IMR-90 (cell line): Measurements from ENCODE around the gene LRRC75B. TPM values are rescaled to one million over a fixed set of nuclear protein-coding genes. Genes with fewer than 3 reads are reported as not detected.

Experiments
- ATAC-seq: fragments of 200-7000 bp; cut with Tn5 transposase; 2 replicates; pipeline ENCODE4 v1.9.1; 2020; ENCODE audit warnings: low read depth, mild to moderate bottlenecking, moderate library complexity
- BruUV-seq: library from RNA; stranded (reverse); fragments of 400-500 nt; replicated peaks from 2 replicates; lab custom pipeline; 2021; lab: Mats Ljungman, UMichigan
- CTCF ChIA-PET: fragments of 300-600 bp; formaldehyde crosslinking; extraction: SDS; loops from one replicate; lab custom pipeline; 2021; ENCODE audit warnings: antibody characterized with exemption; lab: Yijun Ruan, JAX
- POLR2A ChIA-PET: fragments of 300-600 bp; sonication (Branson Sonifier 250); formaldehyde crosslinking; loops from one replicate; lab custom pipeline; 2022; ENCODE audit warnings: antibody characterized with exemption; ENCODE audit not compliant: unreplicated experiment; lab: Charles Lee
- DNase-seq: peaks from one replicate; pipeline ENCODE4 v3.0.0; 2013
- H2AFZ ChIP-seq: replicated peaks from 2 replicates; pipeline ENCODE3; 2013; ENCODE audit warnings: low read length, mild to moderate bottlenecking; ENCODE audit not compliant: poor library complexity
- H2AK5ac ChIP-seq: 2 replicates; pipeline ENCODE4 v1.6.1; 2013; ENCODE audit warnings: low read depth, low read length, inconsistent platforms
- H2AK9ac ChIP-seq: replicated peaks from 2 replicates; pipeline ENCODE3; 2013; ENCODE audit warnings: mild to moderate bottlenecking, low read depth, low read length, moderate library complexity; ENCODE audit not compliant: poor library complexity
- H2BK120ac ChIP-seq: 2 replicates; pipeline ENCODE4 v1.6.1; 2013; ENCODE audit warnings: low read depth, low read length, inconsistent platforms
- H2BK15ac ChIP-seq: 3 replicates; pipeline ENCODE4 v1.6.1; 2013; ENCODE audit warnings: low read depth, low read length, inconsistent platforms
- H2BK20ac ChIP-seq: 2 replicates; pipeline ENCODE4 v1.6.1; 2013; ENCODE audit warnings: low read depth, mild to moderate bottlenecking, inconsistent platforms, low read length, moderate library complexity
- H2BK5ac ChIP-seq: 2 replicates; pipeline ENCODE4 v1.6.1; 2013; ENCODE audit warnings: mild to moderate bottlenecking, low read depth, low read length, inconsistent platforms; ENCODE audit not compliant: poor library complexity, severe bottlenecking
- H3K14ac ChIP-seq: replicated peaks from 2 replicates; pipeline ENCODE4 v1.6.1; 2013; ENCODE audit warnings: low read depth, low read length, inconsistent platforms
- H3K18ac ChIP-seq: 2 replicates; pipeline ENCODE4 v1.6.1; 2013; ENCODE audit warnings: low read depth, low read length, control low read depth
- H3K23ac ChIP-seq: 2 replicates; pipeline ENCODE4 v1.6.1; 2013; ENCODE audit warnings: low read depth, low read length, inconsistent platforms
- H3K27ac ChIP-seq: 2 replicates; pipeline ENCODE4 v1.5.1; 2013; ENCODE audit warnings: mild to moderate bottlenecking, control low read depth, low read length; ENCODE audit not compliant: insufficient read depth
- H3K27me3 ChIP-seq: 2 replicates; pipeline ENCODE4 v1.6.1; 2013; ENCODE audit warnings: low read length; ENCODE audit not compliant: control insufficient read depth, insufficient read depth
- H3K36me3 ChIP-seq: 2 replicates; pipeline ENCODE4 v1.6.1; 2013; ENCODE audit warnings: low read length, mixed read lengths; ENCODE audit not compliant: control insufficient read depth, insufficient read depth
- H3K4ac ChIP-seq: 2 replicates; pipeline ENCODE4 v1.6.1; 2013; ENCODE audit warnings: low read depth, low read length, inconsistent platforms
- H3K4me1 ChIP-seq: 2 replicates; pipeline ENCODE4 v1.6.1; 2013; ENCODE audit warnings: low read length, mixed read lengths; ENCODE audit not compliant: control insufficient read depth, insufficient read depth
- H3K4me2 ChIP-seq: 2 replicates; pipeline ENCODE4 v1.6.1; 2013; ENCODE audit warnings: low read depth, mild to moderate bottlenecking, control low read depth, low read length, moderate library complexity
- H3K4me3 ChIP-seq: 2 replicates; pipeline ENCODE4 v1.5.1; 2013; ENCODE audit warnings: low read depth, mild to moderate bottlenecking, control low read depth, low read length, moderate library complexity; ENCODE audit not compliant: insufficient read depth
- H3K56ac ChIP-seq: 2 replicates; pipeline ENCODE4 v1.6.1; 2013; ENCODE audit warnings: low read length, inconsistent platforms; ENCODE audit not compliant: insufficient read depth; ENCODE audit errors: extremely low read depth
- H3K79me1 ChIP-seq, 2 experiments: 2 replicates each; pipeline ENCODE4 v1.6.1; 2013; ENCODE audit warnings: low read length in 2 of 2, inconsistent platforms in 1 of 2, low read depth in 1 of 2
- H3K9ac ChIP-seq: 2 replicates; pipeline ENCODE4 v1.6.1; 2013; ENCODE audit warnings: low read depth, low read length, control low read depth
- H3K9me1 ChIP-seq: 2 replicates; pipeline ENCODE4 v1.6.1; 2013; ENCODE audit warnings: low read length, inconsistent platforms; ENCODE audit not compliant: insufficient read depth
- H3K9me3 ChIP-seq: 2 replicates; pipeline ENCODE4 v1.6.1; 2013; ENCODE audit warnings: low read length; ENCODE audit not compliant: control insufficient read depth, insufficient read depth
- H4K20me1 ChIP-seq: 2 replicates; pipeline ENCODE4 v1.6.1; 2013; ENCODE audit warnings: low read length, inconsistent platforms; ENCODE audit not compliant: insufficient read depth
- H4K5ac ChIP-seq: 2 replicates; pipeline ENCODE4 v1.6.1; 2013; ENCODE audit warnings: mild to moderate bottlenecking, low read depth, low read length, control low read depth
- H4K8ac ChIP-seq, 2 experiments: 2 replicates each; pipeline ENCODE4 v1.6.1; 2013; ENCODE audit warnings: low read depth in 2 of 2, low read length in 2 of 2, control low read depth in 1 of 2, inconsistent platforms in 1 of 2
- H4K91ac ChIP-seq: 2 replicates; pipeline ENCODE4 v1.6.1; 2013; ENCODE audit warnings: low read depth, low read length, inconsistent platforms; ENCODE audit not compliant: insufficient read depth
- BHLHE40 ChIP-seq: fragments of 150-350 bp; IDR thresholded peaks from 2 replicates; pipeline ENCODE4 v1.6.1; 2016; ENCODE audit warnings: mild to moderate bottlenecking, low read depth, low read length
- CEBPB ChIP-seq: IDR thresholded peaks from 2 replicates; pipeline ENCODE4 v1.6.1; 2012; ENCODE audit warnings: low read depth, low read length, improper control_type of control experiment
- CTCF ChIP-seq: conservative IDR thresholded peaks from 2 replicates; pipeline ENCODE4 v1.5.1; 2012; ENCODE audit warnings: mild to moderate bottlenecking, low read depth, low read length, improper control_type of control experiment
- FOS ChIP-seq: fragments of 150-350 bp; IDR thresholded peaks from 2 replicates; pipeline ENCODE4 v1.6.1; 2016; ENCODE audit warnings: low read depth, low read length
- MAFK ChIP-seq: IDR thresholded peaks from 2 replicates; pipeline ENCODE4 v1.6.1; 2012; ENCODE audit warnings: low read depth, low read length, improper control_type of control experiment
- MXI1 ChIP-seq: IDR thresholded peaks from 2 replicates; pipeline ENCODE4 v1.6.1; 2012; ENCODE audit warnings: low read depth, mild to moderate bottlenecking, low read length, moderate library complexity, borderline replicate concordance
- NFE2L2 ChIP-seq: fragments of 150-350 bp; IDR thresholded peaks from 2 replicates; pipeline ENCODE4 v1.6.1; 2016; ENCODE audit warnings: low read depth, mild to moderate bottlenecking, low read length
- POLR2A ChIP-seq: IDR thresholded peaks from 2 replicates; pipeline ENCODE4 v1.6.1; 2012; ENCODE audit warnings: mild to moderate bottlenecking, low read depth, low read length
- RAD21 ChIP-seq: IDR thresholded peaks from 2 replicates; pipeline ENCODE4 v1.6.1; 2012; ENCODE audit warnings: low read length, improper control_type of control experiment
- RCOR1 ChIP-seq: IDR thresholded peaks from 2 replicates; pipeline ENCODE4 v1.6.1; 2012; ENCODE audit warnings: mild to moderate bottlenecking, low read length, improper control_type of control experiment; ENCODE audit not compliant: insufficient replicate concordance
- SMC3 ChIP-seq: fragments of 150-350 bp; IDR thresholded peaks from 2 replicates; pipeline ENCODE4 v1.6.1; 2016; ENCODE audit warnings: low read depth, mild to moderate bottlenecking, antibody characterized with exemption, low read length, moderate library complexity
- WGBS, 2 experiments: methylation state at CpG; one replicate each; pipeline versions ENCODE4 v1.1.5 to v1.1.7; 2013; ENCODE audit warnings: missing lambda C conversion rate in 2 of 2; ENCODE audit not compliant: insufficient read length in 1 of 2; ENCODE audit errors: extremely low coverage in 2 of 2; 5-methylcytosine and 5-hydroxymethylcytosine counted together
- dilution Hi-C: fragments of 300-500 bp; cut with HindIII; formaldehyde crosslinking; loops from one replicate; pipeline ENCODE4 v1.14.3; 2018; ENCODE audit warnings: low sequenced_read_pairs; ENCODE audit not compliant: unreplicated experiment
- in situ Hi-C: fragments of 300-500 bp; cut with MboI; formaldehyde crosslinking; loops from 3 replicates; pipeline ENCODE4 v1.14.3; 2019; ENCODE audit warnings: low sequenced_read_pairs, inconsistent platforms, mixed read lengths
- intact Hi-C: fragments of 100-400 bp; cut with micrococcal nuclease; formaldehyde crosslinking; loops from 2 replicates; pipeline ENCODE4 v1.10.0; 2022
- polyA plus RNA-seq, 3 experiments: library from polyadenylated mRNA; depleted of rRNA; stranded (reverse); fragments of >200 nt; gene quantifications; 2 replicates each; pipeline ENCODE4 v1.2.3, GENCODE V29; 2012; ENCODE audit warnings: low replicate concordance in 1 of 3
- total RNA-seq: library from RNA; depleted of rRNA; stranded (reverse); fragments of >200 nt; gene quantifications from 2 replicates; pipeline ENCODE4 v1.2.3, GENCODE V29; 2012

Gene LRRC75B
- total and polyA plus RNA-seq, 2 of the 4 experiments (the other 2 are of a cell fraction) = 1.6 to 10.7 TPM

- Histone ChIP-seq H3K18ac (no peak overlapping the region), H3K9me3 (no peaks in the 10 kb centered on the region), H4K91ac (no peak overlapping the region), H3K9ac (no peak overlapping the region), H3K79me1 (peaks cover 0 to 8% of the 10 kb centered on the region in 2 experiments; a peak in 2 of 4 replicates), H2AFZ (no peak overlapping the region), H3K4me3 (no peak overlapping the region), H3K14ac (no peak overlapping the region), H2BK15ac (no peak overlapping the region), H3K4ac (no peak overlapping the region), H2AK5ac (no peak overlapping the region), H2AK9ac (no peak overlapping the region), H2BK20ac (no peak overlapping the region), H3K56ac (no peak overlapping the region), H4K8ac (no peak overlapping the region), H3K27me3 (no peaks in the 10 kb centered on the region), H3K23ac (no peak overlapping the region), H2BK120ac (no peak overlapping the region), H4K5ac (no peak overlapping the region), H3K4me1 (peaks cover 9% of the 10 kb centered on the region; the same call in 1 of the 2 replicates), H3K4me2 (no peak overlapping the region), H3K27ac (no peak overlapping the region), H3K9me1 (peaks cover 13% of the 10 kb centered on the region), H2BK5ac (no peak overlapping the region), H4K20me1 (no peaks in the 10 kb centered on the region), H3K36me3 (peaks cover 27% of the 10 kb centered on the region; the same call in 1 of the 2 replicates)
- dilution Hi-C loops (no loop called here), intact Hi-C loops (no loop called here), in situ Hi-C loops (no loop called here)
- ATAC-seq (no peak), DNase-seq (no peak)
- TF ChIP-seq RAD21 = no peak
- no peak for TF ChIP-seq FOS
- TF ChIP-seq SMC3 = no peak
- no peak for TF ChIP-seq MXI1
- TF ChIP-seq POLR2A = no peak
- no peak for TF ChIP-seq MAFK
- no peak for TF ChIP-seq CTCF
- TF ChIP-seq CEBPB = no peak
- no peak for TF ChIP-seq BHLHE40
- TF ChIP-seq RCOR1 = no peak
- TF ChIP-seq NFE2L2 = no peak
- POLR2A ChIA-PET = no interaction called here
- BruUV-seq = no TSS peak
- 70% methylated on average over 2 of the region's 13 CpGs; no CpG with 5 or more reads in 1 of the 2 experiments for WGBS, 2 experiments
- CTCF ChIA-PET = no interaction called here
Observed at GRCh38 chr22:24588381-24588756, 4.5 kb downstream of the LRRC75B start.
